Measurements from ENCODE around the gene PCDH1.
A peak's percentile ranks its signal among the peaks of the same experiment; 100 is the strongest.
"Not testable (repeated sequence)": the region's sequence is repeated elsewhere in the genome, so short reads cannot be mapped to it uniquely, and the experiment has no call there.

PCDH1 gene

GRCh38 chr5:141823056-141823455 lies 55.2 kb downstream of the PCDH1 start:
- TF ChIP-seq TAF1 (IDR thresholded peaks at IDR 0.05; ENCODE audit: borderline replicate concordance, low read depth, low read length) (no peak), POLR2A (IDR thresholded peaks at IDR 0.05; ENCODE audit: low read depth, low read length) (no peak), POLR2AphosphoS5 (IDR thresholded peaks at IDR 0.05; ENCODE audit: low read depth, low read length) (no peak)
- FAIRE-seq (no peak), DNase-seq (ENCODE audit: insufficient read length) (no peak)

DNA sequence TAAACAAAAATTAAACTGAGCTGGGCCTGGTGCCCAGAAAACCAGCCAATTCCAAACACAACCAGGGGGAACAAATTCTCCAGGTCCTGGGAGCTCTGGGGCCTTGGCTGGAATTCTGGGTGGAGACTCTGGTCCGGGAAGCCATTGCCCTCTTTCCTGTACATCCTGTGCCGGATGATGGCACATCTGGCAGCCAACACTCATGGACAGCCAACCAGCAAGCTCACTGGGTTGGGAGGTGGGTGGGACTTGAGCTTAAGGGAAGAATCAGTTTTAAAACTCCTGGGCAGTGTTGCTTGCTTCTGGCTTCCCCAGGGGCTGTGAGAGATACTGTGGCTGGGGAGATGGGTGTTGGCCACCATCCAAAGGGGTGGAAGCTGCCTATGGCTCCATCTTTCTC lies 56.1 kb downstream of the PCDH1 start:
- DNase-seq (ENCODE audit: insufficient read length) = no peak
- TF ChIP-seq TAF1 (IDR thresholded peaks at IDR 0.05; ENCODE audit: borderline replicate concordance, low read depth, low read length) (no peak), POLR2AphosphoS5 (IDR thresholded peaks at IDR 0.05; ENCODE audit: low read depth, low read length) (no peak), POLR2A (IDR thresholded peaks at IDR 0.05; ENCODE audit: low read depth, low read length) (no peak)
- no peak for FAIRE-seq

DNA sequence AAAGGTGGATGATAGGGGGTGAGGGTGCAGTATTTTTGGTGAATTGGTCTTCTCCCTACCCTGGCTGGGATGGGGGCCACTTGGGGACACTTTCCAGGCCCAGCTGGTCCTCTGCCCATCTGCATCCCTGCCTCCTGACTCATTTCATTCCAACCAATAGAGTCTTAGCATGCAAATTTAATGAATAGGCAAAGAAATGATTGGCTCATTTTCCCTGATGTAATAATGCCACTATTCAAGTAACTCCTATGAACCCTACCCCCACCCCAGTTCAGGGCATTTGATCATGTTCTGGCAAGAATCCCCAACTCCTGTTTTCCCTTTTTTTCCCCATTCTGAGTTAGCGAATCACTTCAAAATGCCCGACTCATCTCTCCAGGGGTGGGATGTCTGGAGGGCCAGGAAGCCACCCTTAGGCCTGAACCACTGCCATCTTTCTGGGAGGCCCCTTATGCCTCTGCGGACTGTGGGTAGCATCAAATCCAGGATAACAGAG lies 56.7 kb downstream of the PCDH1 start:
- no peak for TF ChIP-seq POLR2AphosphoS5 (IDR thresholded peaks at IDR 0.05; ENCODE audit: low read depth, low read length)
- no peak for TF ChIP-seq POLR2A (IDR thresholded peaks at IDR 0.05; ENCODE audit: low read depth, low read length)
- no peak for TF ChIP-seq TAF1 (IDR thresholded peaks at IDR 0.05; ENCODE audit: borderline replicate concordance, low read depth, low read length)
- no peak for FAIRE-seq
- no peak for DNase-seq (ENCODE audit: insufficient read length)

DNA sequence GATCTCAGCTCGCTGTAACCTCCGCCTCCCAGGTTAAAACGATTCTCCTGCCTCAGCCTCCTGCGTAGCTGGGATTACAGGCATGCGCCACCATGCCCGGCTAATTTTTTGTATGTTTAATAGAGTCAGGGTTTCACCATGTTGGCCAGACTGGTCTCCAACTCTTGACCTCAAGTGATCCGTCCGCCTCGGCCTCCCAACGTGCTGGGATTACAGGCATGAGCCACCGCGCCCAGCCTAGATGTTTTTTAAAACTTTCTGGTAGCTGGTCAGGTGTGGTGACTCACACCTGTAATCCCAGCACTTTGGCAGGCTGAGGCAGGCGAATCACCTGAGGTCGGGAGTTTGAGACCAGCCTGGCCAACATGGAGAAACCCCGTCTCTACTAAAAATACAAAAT lies 57.5 kb downstream of the PCDH1 start:
- not testable (repeated sequence) for DNase-seq (ENCODE audit: insufficient read length); FAIRE-seq

DNA sequence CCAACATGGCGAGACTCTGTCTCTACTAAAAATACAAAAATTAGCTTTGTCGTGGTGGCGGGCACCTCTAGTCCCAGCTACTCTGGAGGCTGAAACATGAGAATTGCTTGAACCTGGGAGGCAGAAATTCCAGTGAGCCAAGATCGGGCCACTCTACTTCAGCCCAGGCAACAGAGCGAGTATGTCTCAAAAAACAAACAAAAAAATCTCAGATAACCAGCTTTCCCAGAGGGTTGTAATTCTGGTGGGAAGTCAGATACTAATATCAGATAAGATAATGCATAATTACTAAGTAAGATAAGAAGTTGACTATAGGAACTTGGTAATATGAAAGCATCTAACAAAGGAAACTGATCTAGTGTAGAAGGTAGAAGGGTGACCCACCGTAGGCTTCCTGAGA lies 60.6 kb downstream of the PCDH1 start:
- DNase-seq (ENCODE audit: insufficient read length) (no peak), FAIRE-seq (no peak)
- TF ChIP-seq POLR2A (IDR thresholded peaks at IDR 0.05; ENCODE audit: low read depth, low read length) (no peak), POLR2AphosphoS5 (IDR thresholded peaks at IDR 0.05; ENCODE audit: low read depth, low read length) (no peak), TAF1 (IDR thresholded peaks at IDR 0.05; ENCODE audit: borderline replicate concordance, low read depth, low read length) (no peak)

DNA sequence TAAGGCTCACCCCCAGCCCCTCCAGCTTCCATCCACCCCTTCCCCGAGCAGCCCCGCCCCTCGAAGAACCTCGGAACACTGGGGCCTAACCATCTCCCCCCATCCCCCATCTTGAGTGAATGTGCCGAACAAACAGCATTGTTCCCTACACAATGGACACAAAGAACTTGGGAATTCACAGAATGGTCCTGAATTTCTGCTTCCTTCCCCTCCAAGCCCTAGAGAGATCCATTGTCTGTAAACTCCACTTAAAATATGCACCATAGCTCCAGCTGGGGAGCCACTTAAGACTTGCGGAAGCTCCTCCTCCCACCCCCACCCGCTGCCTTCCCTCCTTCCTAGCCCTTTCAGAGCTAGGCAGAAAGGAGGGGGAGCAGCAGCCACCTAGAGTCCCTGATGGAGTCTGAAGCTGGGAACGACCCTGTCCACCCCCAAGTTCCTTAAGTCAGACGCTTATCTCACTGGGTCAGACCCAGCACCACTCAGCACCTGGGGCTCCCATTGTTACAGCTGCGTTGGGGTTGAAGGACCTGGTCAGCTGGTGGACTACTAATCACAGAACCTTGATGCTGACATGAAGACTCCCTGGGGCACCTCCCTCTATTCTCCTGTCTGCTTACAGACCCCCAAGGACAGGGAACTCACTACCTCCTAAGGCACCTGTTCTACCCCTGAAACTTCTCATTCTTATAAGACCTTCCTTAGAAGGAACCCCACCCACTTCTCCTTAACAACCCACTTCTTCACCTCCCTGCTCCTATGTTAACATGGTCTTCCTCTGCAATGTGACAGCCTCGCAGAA lies 61.4 kb downstream of the PCDH1 start:
- TF ChIP-seq POLR2A (IDR thresholded peaks at IDR 0.05; ENCODE audit: low read depth, low read length) = no peak
- no peak for TF ChIP-seq TAF1 (IDR thresholded peaks at IDR 0.05; ENCODE audit: borderline replicate concordance, low read depth, low read length)
- TF ChIP-seq POLR2AphosphoS5 (IDR thresholded peaks at IDR 0.05; ENCODE audit: low read depth, low read length) = no peak
- no peak for FAIRE-seq
- DNase-seq (ENCODE audit: insufficient read length) = no peak

GRCh38 chr5:141815796-141816180 lies 62.4 kb downstream of the PCDH1 start:
- DNase-seq (ENCODE audit: insufficient read length) (no peak), FAIRE-seq (no peak)
- TF ChIP-seq POLR2AphosphoS5 (IDR thresholded peaks at IDR 0.05; ENCODE audit: low read depth, low read length) (no peak), TAF1 (IDR thresholded peaks at IDR 0.05; ENCODE audit: borderline replicate concordance, low read depth, low read length) (no peak), POLR2A (IDR thresholded peaks at IDR 0.05; ENCODE audit: low read depth, low read length) (no peak)

GRCh38 chr5:141815051-141815795 lies 63.0 kb downstream of the PCDH1 start:
- TF ChIP-seq TAF1 (IDR thresholded peaks at IDR 0.05; ENCODE audit: borderline replicate concordance, low read depth, low read length) (no peak), POLR2A (IDR thresholded peaks at IDR 0.05; ENCODE audit: low read depth, low read length) (no peak), POLR2AphosphoS5 (IDR thresholded peaks at IDR 0.05; ENCODE audit: low read depth, low read length) (no peak)
- DNase-seq (ENCODE audit: insufficient read length) = no peak
- FAIRE-seq = no peak

GRCh38 chr5:141814064-141814964 lies 63.9 kb downstream of the PCDH1 start:
- DNase-seq (ENCODE audit: insufficient read length) (peak; percentile 36), FAIRE-seq (no peak)
- TF ChIP-seq POLR2A (IDR thresholded peaks at IDR 0.05; ENCODE audit: low read depth, low read length) (no peak), POLR2AphosphoS5 (IDR thresholded peaks at IDR 0.05; ENCODE audit: low read depth, low read length) (no peak), TAF1 (IDR thresholded peaks at IDR 0.05; ENCODE audit: borderline replicate concordance, low read depth, low read length) (no peak)

DNA sequence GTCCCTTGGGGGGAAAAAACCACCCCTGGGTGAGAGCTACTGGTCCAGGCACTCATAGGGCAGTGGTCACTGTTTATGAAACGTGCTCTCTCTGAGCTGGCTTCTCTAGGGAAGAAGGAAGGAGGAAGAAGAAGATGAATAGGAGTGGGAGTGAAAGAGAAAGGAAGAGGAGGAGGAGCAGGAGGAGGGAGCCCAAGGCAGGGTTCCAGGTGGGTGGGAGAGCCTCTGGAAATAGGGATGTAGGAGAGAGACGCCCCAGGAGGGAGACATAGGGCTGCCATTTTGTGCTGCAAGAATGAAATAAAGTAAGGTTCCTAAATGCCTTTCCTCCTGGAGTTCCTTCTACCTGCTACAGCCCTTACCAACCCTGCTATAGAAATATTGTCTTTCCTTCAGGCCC lies 65.7 kb downstream of the PCDH1 start:
- DNase-seq (ENCODE audit: insufficient read length) (no peak), FAIRE-seq (no peak)
- no peak for TF ChIP-seq POLR2A (IDR thresholded peaks at IDR 0.05; ENCODE audit: low read depth, low read length)
- no peak for TF ChIP-seq POLR2AphosphoS5 (IDR thresholded peaks at IDR 0.05; ENCODE audit: low read depth, low read length)
- no peak for TF ChIP-seq TAF1 (IDR thresholded peaks at IDR 0.05; ENCODE audit: borderline replicate concordance, low read depth, low read length)
